WI38 (cell line): ENCODE data around the gene XXYLT1.
"Not testable (repeated sequence)": the region's sequence is repeated elsewhere in the genome, so short reads cannot be mapped to it uniquely, and the experiment has no call there.

Experiments used
- H3K4me3 ChIP-seq: 2 replicates; pipeline ENCODE4 v1.5.1; 2011; ENCODE audit warnings: low read depth, mild to moderate bottlenecking, control low read depth, low read length
- TF ChIP-seq, protein P1 (sequence below): IDR thresholded peaks from 2 replicates; pipeline ENCODE4 v1.5.1; 2012; ENCODE audit warnings: low read depth, mild to moderate bottlenecking, control low read depth, low read length

The XXYLT1 gene

DNA sequence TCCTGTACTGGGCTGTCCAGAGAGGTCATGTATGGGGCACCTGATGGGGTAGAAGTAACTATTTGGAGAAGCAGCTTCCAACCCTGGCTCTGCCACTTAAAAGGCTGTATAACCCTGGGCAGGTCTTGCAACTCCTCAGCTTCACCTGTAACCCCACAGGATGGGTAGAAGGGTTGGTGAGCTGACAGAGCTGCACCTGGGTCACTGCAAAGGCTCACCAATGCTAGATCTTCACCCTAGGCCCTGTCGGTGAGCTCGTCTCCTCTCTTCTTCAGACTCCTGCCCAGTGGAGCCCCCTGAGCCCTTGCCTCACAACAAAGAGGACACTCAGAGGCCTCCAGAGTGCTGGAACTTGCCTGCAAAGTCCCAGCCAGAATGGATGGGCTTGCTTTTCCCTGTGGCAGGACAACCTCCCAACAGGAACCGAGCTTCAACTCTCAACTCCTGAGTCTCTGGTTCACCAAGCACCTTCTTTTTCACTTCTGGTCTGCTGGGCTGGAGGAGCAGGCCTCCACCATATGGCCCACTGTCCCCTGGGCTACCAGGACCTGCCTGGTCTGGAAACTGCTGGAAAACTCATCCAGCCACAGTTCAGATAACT is 45.9 kb downstream of the XXYLT1 start:
- TF ChIP-seq, protein P1, sequence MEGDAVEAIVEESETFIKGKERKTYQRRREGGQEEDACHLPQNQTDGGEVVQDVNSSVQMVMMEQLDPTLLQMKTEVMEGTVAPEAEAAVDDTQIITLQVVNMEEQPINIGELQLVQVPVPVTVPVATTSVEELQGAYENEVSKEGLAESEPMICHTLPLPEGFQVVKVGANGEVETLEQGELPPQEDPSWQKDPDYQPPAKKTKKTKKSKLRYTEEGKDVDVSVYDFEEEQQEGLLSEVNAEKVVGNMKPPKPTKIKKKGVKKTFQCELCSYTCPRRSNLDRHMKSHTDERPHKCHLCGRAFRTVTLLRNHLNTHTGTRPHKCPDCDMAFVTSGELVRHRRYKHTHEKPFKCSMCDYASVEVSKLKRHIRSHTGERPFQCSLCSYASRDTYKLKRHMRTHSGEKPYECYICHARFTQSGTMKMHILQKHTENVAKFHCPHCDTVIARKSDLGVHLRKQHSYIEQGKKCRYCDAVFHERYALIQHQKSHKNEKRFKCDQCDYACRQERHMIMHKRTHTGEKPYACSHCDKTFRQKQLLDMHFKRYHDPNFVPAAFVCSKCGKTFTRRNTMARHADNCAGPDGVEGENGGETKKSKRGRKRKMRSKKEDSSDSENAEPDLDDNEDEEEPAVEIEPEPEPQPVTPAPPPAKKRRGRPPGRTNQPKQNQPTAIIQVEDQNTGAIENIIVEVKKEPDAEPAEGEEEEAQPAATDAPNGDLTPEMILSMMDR: no peak
- H3K4me3 ChIP-seq: no peak overlapping the region

DNA sequence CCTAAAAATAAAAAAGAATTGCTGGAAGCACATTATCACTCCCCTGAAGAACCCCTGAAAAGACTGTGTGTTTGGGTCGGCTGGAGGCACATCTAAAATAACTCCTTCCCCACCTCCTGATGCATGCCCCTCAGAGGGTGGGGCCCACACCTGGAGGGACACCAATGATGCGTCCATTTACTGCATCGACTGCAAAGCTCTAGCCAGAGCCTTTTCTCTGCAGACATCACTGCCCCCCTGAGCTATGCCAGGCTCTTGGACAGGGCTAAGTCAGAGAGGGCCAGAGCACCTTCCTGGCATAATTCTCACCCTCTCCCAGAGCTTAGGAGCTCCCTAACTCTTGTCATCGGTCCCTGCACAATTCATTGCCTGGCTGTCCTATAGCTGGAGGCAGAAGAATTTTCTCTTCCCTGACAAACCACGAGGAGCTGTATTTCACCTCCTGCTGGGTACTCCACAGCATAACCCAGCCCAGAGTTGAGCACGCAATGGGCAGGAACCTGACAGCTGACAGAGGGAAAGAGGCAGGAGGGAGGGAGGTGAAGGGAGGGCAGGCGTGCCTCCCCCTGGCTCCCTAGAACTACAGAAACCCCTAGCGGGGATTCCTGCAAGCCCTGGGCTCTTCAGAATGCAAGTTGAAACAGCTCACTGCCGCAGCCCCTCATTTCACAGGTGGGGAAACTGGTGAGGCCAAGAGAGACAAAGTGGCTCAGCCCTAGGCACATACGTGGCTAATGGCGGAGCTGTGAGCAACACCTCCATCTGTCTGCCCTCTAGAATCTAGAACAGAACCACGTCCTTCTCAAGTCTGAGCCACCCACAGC is 46.6 kb downstream of the XXYLT1 start:
- no peak overlapping the region for H3K4me3 ChIP-seq

DNA sequence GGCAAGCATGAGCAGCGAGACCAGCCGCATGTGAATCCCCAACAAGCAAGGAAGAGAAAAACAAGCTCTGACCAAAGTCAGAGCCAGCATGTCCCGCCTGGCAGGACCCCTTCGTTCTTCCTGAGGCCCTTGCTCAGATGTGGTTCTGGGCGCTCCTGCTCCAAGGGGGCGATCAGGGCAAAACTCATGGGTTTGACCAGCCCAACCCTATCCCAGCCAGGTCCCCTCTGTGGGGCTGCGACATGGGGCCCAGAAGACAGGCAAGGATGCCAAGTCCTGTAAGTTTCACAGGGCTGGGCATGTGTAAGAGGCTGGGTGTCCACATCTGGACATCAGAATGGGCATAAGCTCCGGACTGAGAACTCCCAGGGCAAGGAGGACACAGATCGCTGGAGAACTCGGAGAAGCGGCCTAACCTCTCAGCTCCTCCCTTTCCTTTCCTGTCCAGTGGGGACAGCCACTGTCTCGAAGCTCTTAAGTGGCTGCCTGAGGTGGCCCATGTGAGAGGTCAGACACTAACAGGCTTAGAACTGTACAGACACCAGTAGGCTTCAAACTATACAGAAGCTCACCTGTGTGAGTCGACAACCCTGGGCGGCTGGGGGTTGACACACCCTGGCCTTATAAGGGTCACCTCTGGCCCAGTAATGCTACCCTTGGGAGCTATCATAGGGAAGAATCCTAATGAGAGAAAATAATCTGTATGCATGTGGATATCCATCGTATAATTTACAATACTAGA is 48.9 kb downstream of the XXYLT1 start:
- TF ChIP-seq, protein P1: no peak
- H3K4me3 ChIP-seq: no peak overlapping the region

More for the DNA sequence above, 46.6 kb downstream of the XXYLT1 start:
- TF ChIP-seq, protein P1: no peak

DNA sequence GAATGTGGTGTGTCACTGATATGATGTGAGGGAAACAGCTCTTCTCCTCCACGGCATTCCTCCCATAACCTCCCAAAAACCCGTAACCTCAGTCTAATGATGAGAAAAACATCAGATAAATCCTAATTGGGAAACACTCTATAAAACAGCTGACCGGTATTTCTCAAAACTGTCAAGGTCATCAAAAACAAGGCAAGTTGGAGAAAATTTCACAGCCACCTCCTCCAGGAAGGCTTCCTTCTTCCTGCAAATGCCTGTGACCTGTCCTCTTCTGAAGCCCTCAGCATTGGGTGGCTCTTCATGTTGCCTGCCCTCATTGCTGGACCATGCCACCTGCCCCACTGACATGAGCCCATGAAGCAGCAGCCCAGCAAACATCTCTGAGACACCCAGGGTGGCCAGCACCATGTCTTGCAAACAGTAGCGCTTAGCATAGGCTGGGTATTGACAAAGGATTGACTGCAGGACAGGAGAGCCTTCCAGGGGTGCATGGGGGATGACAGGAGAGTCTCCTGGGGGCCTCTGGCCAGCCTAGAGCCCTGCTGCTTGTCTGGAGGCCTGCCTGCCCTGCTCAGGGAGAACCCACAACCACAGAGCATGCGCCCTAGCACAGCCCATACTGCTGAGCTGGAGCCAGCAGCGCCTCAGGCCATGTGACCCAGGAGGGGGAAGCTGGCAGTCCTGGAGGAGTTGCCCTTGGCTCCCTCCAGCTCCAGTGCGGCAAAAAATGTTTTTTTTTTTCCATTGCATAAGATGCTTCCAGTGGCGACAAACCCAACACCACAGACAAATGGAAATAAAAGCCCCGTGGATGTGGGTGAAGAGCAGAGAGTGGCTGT is 49.7 kb downstream of the XXYLT1 start:
- TF ChIP-seq, protein P1: no peak
- H3K4me3 ChIP-seq: no peak overlapping the region

DNA sequence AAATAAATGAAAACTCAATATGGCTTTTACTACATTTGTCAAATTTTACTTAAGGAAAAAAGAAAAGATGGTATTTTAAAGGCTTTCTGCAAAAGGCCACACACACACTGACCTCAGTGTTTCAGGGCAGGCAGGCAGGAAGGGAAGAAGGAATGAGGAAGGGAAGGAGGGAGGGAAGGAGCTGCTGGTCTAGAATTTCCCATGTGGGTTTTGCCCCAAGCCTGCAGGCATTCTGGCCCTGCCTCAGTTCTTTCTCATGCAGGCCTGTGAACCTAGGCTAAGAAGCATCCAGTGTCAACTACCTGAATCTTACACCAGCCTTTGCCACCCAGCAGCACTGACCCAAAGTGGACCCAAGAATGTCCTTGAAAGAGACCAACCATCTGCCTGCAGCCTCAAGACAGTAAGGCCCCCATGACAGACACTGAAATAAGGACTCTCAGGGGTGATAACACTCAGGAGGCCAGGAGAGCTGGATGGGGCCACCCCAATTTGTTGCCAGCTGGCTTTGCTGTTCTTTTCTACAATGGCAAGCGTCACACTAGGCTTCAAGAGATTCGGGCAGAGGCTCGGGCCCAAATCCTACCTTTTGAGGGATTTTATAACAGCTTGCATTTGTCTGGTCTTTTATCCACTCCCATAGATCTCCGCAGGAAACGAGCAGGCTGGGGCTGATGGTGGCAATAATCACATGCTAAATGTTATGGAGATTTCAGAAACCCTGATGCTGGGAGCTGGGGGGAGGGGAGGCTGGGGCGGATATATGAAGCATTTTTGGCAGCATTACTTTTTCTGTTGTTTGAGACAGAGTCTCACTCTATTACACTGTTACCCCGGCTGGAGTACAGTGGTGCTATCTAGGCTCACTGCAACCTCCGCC is 51.4 kb downstream of the XXYLT1 start:
- no peak overlapping the region for H3K4me3 ChIP-seq
- TF ChIP-seq, protein P1: no peak

DNA sequence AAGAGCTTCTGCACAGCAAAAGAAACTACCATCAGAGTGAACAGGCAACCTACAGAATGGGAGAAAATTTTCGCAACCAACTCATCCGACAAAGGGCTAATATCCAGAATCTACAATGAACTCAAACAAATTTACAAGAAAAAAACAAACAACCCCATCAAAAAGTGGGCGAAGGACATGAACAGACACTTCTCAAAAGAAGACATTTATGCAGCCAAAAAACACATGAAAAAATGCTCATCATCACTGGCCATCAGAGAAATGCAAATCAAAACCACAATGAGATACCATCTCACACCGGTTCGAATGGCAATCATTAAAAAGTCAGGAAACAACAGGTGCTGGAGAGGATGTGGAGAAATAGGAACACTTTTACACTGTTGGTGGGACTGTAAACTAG is 52.6 kb downstream of the XXYLT1 start:
- H3K4me3 ChIP-seq: not testable (repeated sequence)

DNA sequence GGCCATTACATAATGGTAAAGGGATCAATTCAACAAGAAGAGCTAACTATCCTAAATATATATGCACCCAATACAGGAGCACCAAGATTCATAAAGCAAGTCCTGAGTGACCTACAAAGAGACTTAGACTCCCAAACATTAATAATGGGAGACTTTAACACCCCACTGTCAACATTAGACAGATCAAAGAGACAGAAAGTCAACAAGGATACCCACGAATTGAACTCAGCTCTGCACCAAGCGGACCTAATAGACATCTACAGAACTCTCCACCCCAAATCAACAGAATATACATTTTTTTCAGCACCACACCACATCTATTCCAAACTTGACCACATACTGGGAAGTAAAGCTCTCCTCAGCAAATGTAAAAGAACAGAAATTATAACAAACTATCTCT is 55.4 kb downstream of the XXYLT1 start:
- H3K4me3 ChIP-seq: not testable (repeated sequence)
